CD4-positive, alpha-beta memory T cell (primary cell): ENCODE results near the gene GRIN2C. TPM values are rescaled to one million over a fixed set of nuclear protein-coding genes. Genes with fewer than 3 reads are reported as not detected.

Source experiments
- CTCF ChIA-PET: fragments of 350-600 bp; sonication (Branson Sonifier 250); formaldehyde crosslinking; loops from one replicate; lab custom pipeline; 2021; ENCODE audit warnings: inconsistent platforms; ENCODE audit not compliant: partially characterized antibody; lab: Charles Lee
- POLR2A ChIA-PET: fragments of 350-600 bp; sonication (Branson Sonifier 250); formaldehyde crosslinking; loops from one replicate; lab custom pipeline; 2021; ENCODE audit not compliant: partially characterized antibody; lab: Charles Lee
- DNase-seq, 5 donors: peaks; one replicate each; pipeline versions ENCODE4 v3.0.0 to v3.0.0-alpha.2; 2020 to 2022; ENCODE audit warnings: mixed read lengths in 1 of 5
- H3K27ac ChIP-seq: one replicate; pipeline ENCODE4 v1.7.0; 2013; ENCODE audit warnings: low read depth, low read length
- H3K27me3 ChIP-seq: 2 replicates; pipeline ENCODE4 v1.7.0; 2013; ENCODE audit warnings: mild to moderate bottlenecking, low read length, moderate library complexity; ENCODE audit not compliant: insufficient read depth
- H3K36me3 ChIP-seq: 2 replicates; pipeline ENCODE4 v1.7.0; 2013; ENCODE audit warnings: mild to moderate bottlenecking, low read length, moderate library complexity; ENCODE audit not compliant: insufficient read depth
- H3K4me1 ChIP-seq: 2 replicates; pipeline ENCODE4 v1.7.0; 2013; ENCODE audit warnings: mild to moderate bottlenecking, low read length, moderate library complexity; ENCODE audit not compliant: insufficient read depth
- H3K4me3 ChIP-seq, 2 donors: one replicate each; pipeline ENCODE4 v1.7.0; 2013; ENCODE audit warnings: low read length in 2 of 2, mild to moderate bottlenecking in 1 of 2
- H3K9me3 ChIP-seq, 2 donors: one replicate each; pipeline ENCODE4 v1.7.0; 2013; ENCODE audit warnings: low read length in 2 of 2, control low read depth in 1 of 2; ENCODE audit not compliant: control insufficient read depth in 1 of 2
- H3K27ac Mint-ChIP-seq, 7 donors: one replicate each; pipeline ENCODE4 v1.8.0; 2020 to 2021; ENCODE audit warnings: mixed read lengths in 7 of 7, mild to moderate bottlenecking in 6 of 7, inconsistent platforms in 3 of 7, moderate library complexity in 3 of 7
- H3K27me3 Mint-ChIP-seq, 2 donors: one replicate each; pipeline ENCODE4 v1.8.0; 2020 to 2021; ENCODE audit warnings: mixed read lengths in 2 of 2
- H3K36me3 Mint-ChIP-seq, 2 donors: one replicate each; pipeline ENCODE4 v1.8.0; 2020 to 2021; ENCODE audit warnings: mixed read lengths in 2 of 2, inconsistent platforms in 1 of 2, mild to moderate bottlenecking in 1 of 2
- H3K4me1 Mint-ChIP-seq, 4 donors: one replicate each; pipeline ENCODE4 v1.8.0; 2020 to 2021; ENCODE audit warnings: mixed read lengths in 4 of 4, mild to moderate bottlenecking in 1 of 4
- H3K4me3 Mint-ChIP-seq, 8 donors: one replicate each; pipeline ENCODE4 v1.8.0; 2020 to 2021; ENCODE audit warnings: mixed read lengths in 8 of 8, mild to moderate bottlenecking in 7 of 8, moderate library complexity in 6 of 8, inconsistent platforms in 3 of 8
- H3K9me3 Mint-ChIP-seq, 8 donors: one replicate each; pipeline ENCODE4 v1.8.0; 2020 to 2021; ENCODE audit warnings: mixed read lengths in 8 of 8, mild to moderate bottlenecking in 5 of 8, inconsistent platforms in 3 of 8, moderate library complexity in 1 of 8
- intact Hi-C: fragments of 100-400 bp; cut with micrococcal nuclease; formaldehyde crosslinking; loops from one replicate; pipeline ENCODE4 v1.15.1; 2023
- polyA plus RNA-seq, 2 donors: library from polyadenylated mRNA; unstranded; fragments of 300-500 nt; fragmentation: Illumina TruSeq; gene quantifications; one replicate each; pipeline ENCODE4 v1.2.3, GENCODE V29; 2021
- total RNA-seq, 2 experiments: library from RNA; stranded (reverse); gene quantifications; one replicate each; pipeline ENCODE4 v1.2.3, GENCODE V29; 2021

The GRIN2C gene
- total and polyA plus RNA-seq, 4 experiments from 2014 or later, result 0.09 TPM; not detected in 3

GRCh38 chr17:74890554-74890953 is 30.9 kb upstream of the GRIN2C start:
- Mint-ChIP-seq H3K4me1 (peaks cover 2 to 5% (median 3%) of the 10 kb centered on the region in 4 donors), H3K9me3 (peaks cover 0 to 4% (median 0%) of the 10 kb centered on the region in 8 donors)

GRCh38 chr17:74888469-74888868 is 28.8 kb upstream of the GRIN2C start:
- Mint-ChIP-seq H3K9me3 (peaks cover 0 to 4% (median 0%) of the 10 kb centered on the region in 8 donors), H3K4me1 (no peaks in the 10 kb centered on the region), H3K4me3 (no peak overlapping the region), H3K27ac (no peak overlapping the region), H3K36me3 (no peaks in the 10 kb centered on the region), H3K27me3 (peaks cover 17 to 22% of the 10 kb centered on the region in 2 donors)
- Histone ChIP-seq H3K4me3 (no peak overlapping the region), H3K36me3 (no peaks in the 10 kb centered on the region), H3K4me1 (no peaks in the 10 kb centered on the region), H3K27me3 (no peaks in the 10 kb centered on the region), H3K27ac (no peak overlapping the region), H3K9me3 (no peaks in the 10 kb centered on the region)
- CTCF ChIA-PET, result no interaction called here
- no peak for DNase-seq
- POLR2A ChIA-PET, result no interaction called here
- intact Hi-C loops, result no loop called here

More at GRCh38 chr17:74890554-74890953, 30.9 kb upstream of the GRIN2C start:
- DNase-seq, result no peak
- H3K27me3 Mint-ChIP-seq, result peaks cover 28 to 33% of the 10 kb centered on the region in 2 donors
- Histone ChIP-seq H3K4me1 (no peaks in the 10 kb centered on the region), H3K27me3 (peaks cover 9% of the 10 kb centered on the region), H3K27ac (no peak overlapping the region), H3K9me3 (no peaks in the 10 kb centered on the region), H3K36me3 (no peaks in the 10 kb centered on the region), H3K4me3 (no peak overlapping the region)
- H3K36me3 Mint-ChIP-seq, result no peaks in the 10 kb centered on the region
- intact Hi-C loops, result no loop called here
- ChIA-PET POLR2A (no interaction called here), CTCF (interaction anchor here (1.2 kb wide), 1 partner anchor 17 kb away, joined by 3 read pairs; the partner anchor contains the start of gene FDXR)
- H3K4me3 Mint-ChIP-seq, result no peak overlapping the region
- peak overlapping the region in 1 of 7 donors; percentile 82 for H3K27ac Mint-ChIP-seq

- Mint-ChIP-seq H3K4me1 (no peaks in the 10 kb centered on the region), H3K9me3 (peaks cover 0 to 2% (median 0%) of the 10 kb centered on the region in 8 donors), H3K36me3 (no peaks in the 10 kb centered on the region), H3K27me3 (peaks cover 11 to 18% of the 10 kb centered on the region in 2 donors), H3K27ac (no peak overlapping the region), H3K4me3 (no peak overlapping the region)
- ChIA-PET CTCF (no interaction called here), POLR2A (no interaction called here)
- H3K27me3 ChIP-seq, result no peaks in the 10 kb centered on the region
- no peak overlapping the region for H3K27ac ChIP-seq
- no peaks in the 10 kb centered on the region for H3K4me1 ChIP-seq
- H3K36me3 ChIP-seq, result no peaks in the 10 kb centered on the region
- no peak overlapping the region for H3K4me3 ChIP-seq
- DNase-seq, result no peak
- no peaks in the 10 kb centered on the region for H3K9me3 ChIP-seq
- intact Hi-C loops, result no loop called here
These were observed 23.6 kb upstream of the GRIN2C start for GRCh38 chr17:74883241-74883745.

GRCh38 chr17:74882517-74883240 is 23.0 kb upstream of the GRIN2C start:
- ChIA-PET POLR2A (no interaction called here), CTCF (no interaction called here)
- H3K4me3 Mint-ChIP-seq, result no peak overlapping the region
- Histone ChIP-seq H3K9me3 (no peaks in the 10 kb centered on the region), H3K27ac (no peak overlapping the region), H3K36me3 (no peaks in the 10 kb centered on the region), H3K4me3 (no peak overlapping the region), H3K27me3 (no peaks in the 10 kb centered on the region), H3K4me1 (no peaks in the 10 kb centered on the region)
- H3K27ac Mint-ChIP-seq, result no peak overlapping the region
- no peaks in the 10 kb centered on the region for H3K4me1 Mint-ChIP-seq
- H3K27me3 Mint-ChIP-seq, result peaks cover 10 to 18% of the 10 kb centered on the region in 2 donors
- DNase-seq, result no peak
- H3K36me3 Mint-ChIP-seq, result no peaks in the 10 kb centered on the region
- intact Hi-C loops, result no loop called here
- H3K9me3 Mint-ChIP-seq, result peaks cover 0 to 2% (median 0%) of the 10 kb centered on the region in 8 donors

- no peak overlapping the region for H3K4me3 Mint-ChIP-seq
- H3K36me3 Mint-ChIP-seq, result no peaks in the 10 kb centered on the region
- CTCF ChIA-PET, result interaction anchor here (1.1 to 1.5 kb wide), 3 partner anchors 16 to 90 kb away, joined by 3 to 4 read pairs (median 4); no protein-coding TSS in a partner anchor
- Histone ChIP-seq H3K4me3 (no peak overlapping the region), H3K36me3 (no peaks in the 10 kb centered on the region), H3K27me3 (no peaks in the 10 kb centered on the region), H3K9me3 (no peaks in the 10 kb centered on the region), H3K4me1 (no peaks in the 10 kb centered on the region), H3K27ac (no peak overlapping the region)
- peaks cover 7 to 11% of the 10 kb centered on the region in 2 donors for H3K27me3 Mint-ChIP-seq
- POLR2A ChIA-PET, result interaction anchor here (1.0 kb wide), 1 partner anchor 8 kb away, joined by 4 read pairs; the partner anchor contains the start of gene FDXR
- no peak overlapping the region for H3K27ac Mint-ChIP-seq
- no peak for DNase-seq
- peaks cover 0 to 2% (median 0%) of the 10 kb centered on the region in 8 donors for H3K9me3 Mint-ChIP-seq
- intact Hi-C loops, result no loop called here
- no peaks in the 10 kb centered on the region for H3K4me1 Mint-ChIP-seq
These were observed 21.4 kb upstream of the GRIN2C start for GRCh38 chr17:74881073-74881472.

GRCh38 chr17:74879308-74879707 is 19.6 kb upstream of the GRIN2C start:
- Mint-ChIP-seq H3K4me3 (no peak overlapping the region), H3K36me3 (no peaks in the 10 kb centered on the region), H3K4me1 (no peaks in the 10 kb centered on the region), H3K9me3 (no peaks in the 10 kb centered on the region), H3K27me3 (peaks cover 6% of the 10 kb centered on the region in 2 donors), H3K27ac (no peak overlapping the region)
- no peak overlapping the region for H3K4me3 ChIP-seq
- H3K27me3 ChIP-seq, result no peaks in the 10 kb centered on the region
- H3K27ac ChIP-seq, result no peak overlapping the region
- H3K4me1 ChIP-seq, result no peaks in the 10 kb centered on the region
- H3K36me3 ChIP-seq, result no peaks in the 10 kb centered on the region
- POLR2A ChIA-PET, result no interaction called here
- DNase-seq, result no peak
- intact Hi-C loops, result no loop called here
- no peaks in the 10 kb centered on the region for H3K9me3 ChIP-seq
- CTCF ChIA-PET, result no interaction called here

GRCh38 chr17:74878658-74879057 is 19.0 kb upstream of the GRIN2C start:
- H3K27ac Mint-ChIP-seq, result no peak overlapping the region
- Histone ChIP-seq H3K9me3 (no peaks in the 10 kb centered on the region), H3K36me3 (no peaks in the 10 kb centered on the region), H3K27me3 (no peaks in the 10 kb centered on the region), H3K4me3 (no peak overlapping the region), H3K4me1 (peaks cover 5% of the 10 kb centered on the region), H3K27ac (no peak overlapping the region)
- ChIA-PET CTCF (no interaction called here), POLR2A (no interaction called here)
- H3K9me3 Mint-ChIP-seq, result no peaks in the 10 kb centered on the region
- H3K36me3 Mint-ChIP-seq, result no peaks in the 10 kb centered on the region
- peaks cover 3 to 5% (median 4%) of the 10 kb centered on the region in 4 donors for H3K4me1 Mint-ChIP-seq
- no peak overlapping the region for H3K4me3 Mint-ChIP-seq
- no peak for DNase-seq
- intact Hi-C loops, result no loop called here
- H3K27me3 Mint-ChIP-seq, result peaks cover 5 to 6% of the 10 kb centered on the region in 2 donors
